Measurements from ENCODE around the gene EDN1. TPM values are rescaled to one million over a fixed set of nuclear protein-coding genes. Genes with fewer than 3 reads are reported as not detected.

The EDN1 gene
- total and polyA plus RNA-seq, 10 of the 15 experiments (the other 5 are each of a cell fraction or from before 2014, with no cell fraction given), result 2.0 to 6.6 (median 3.1) TPM

DNA sequence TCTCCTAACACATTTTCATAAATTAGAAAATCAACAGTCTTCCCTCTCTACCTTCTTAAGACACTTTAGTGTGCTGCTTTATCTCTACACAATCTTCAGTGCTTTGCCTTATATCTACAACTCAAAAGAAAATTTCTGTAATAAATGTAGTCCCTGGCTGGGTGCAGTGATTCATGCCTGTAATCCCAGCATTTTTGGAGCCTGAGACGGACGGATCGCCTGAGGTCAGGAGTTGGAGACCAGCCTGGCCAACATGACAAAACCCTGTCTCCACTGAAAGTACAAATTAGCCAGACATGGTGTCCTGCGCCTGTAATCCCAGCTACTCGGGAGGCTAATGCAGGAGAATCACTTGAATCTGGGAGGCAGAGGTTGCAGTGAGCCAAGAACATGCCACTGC, 9.7 kb upstream of the EDN1 start:
- H3K4me3 ChIP-seq, result no peak overlapping the region
- no peaks in the 10 kb centered on the region for H3K79me2 ChIP-seq (ENCODE audit: control insufficient read depth, insufficient read depth, low read length)
- no peak for ATAC-seq
- ChIA-PET CTCF (interaction anchor here (1.2 to 2.8 kb wide), 6 partner anchors 10 to 624 kb away, joined by 3 to 22 read pairs (median 4); partner anchors contain the start of gene EDN1), RAD21 (ENCODE audit: unreplicated experiment) (interaction anchor here (1.0 to 3.1 kb wide), 8 partner anchors 9 to 627 kb away, joined by 3 to 19 read pairs (median 4); partner anchors contain the start of gene EDN1), POLR2A (no interaction called here), SMC1A (ENCODE audit: uncharacterized antibody, unreplicated experiment) (interaction anchor here (0.5 to 1.9 kb wide), 11 partner anchors 9 to 645 kb away, joined by 3 to 9 read pairs (median 4); partner anchors contain the start of gene EDN1)
- H3K4me1 ChIP-seq (ENCODE audit: control insufficient read depth, insufficient read depth, low read length), result peaks cover 4% of the 10 kb centered on the region; the same call in 1 of the 2 replicates
- no peak overlapping the region for H3K27ac ChIP-seq (ENCODE audit: control insufficient read depth, insufficient read depth)
- intact Hi-C loops (cut with micrococcal nuclease; ENCODE audit: unreplicated experiment), result loop anchor here (10.0 kb wide), 2 partner anchors 206 to 456 kb away; no protein-coding TSS in a partner anchor
- no peak overlapping the region for H3K4me2 ChIP-seq (ENCODE audit: control insufficient read depth, insufficient read depth)
- no peak for TF ChIP-seq NFXL1 (IDR thresholded peaks at IDR 0.05; ENCODE audit: borderline replicate concordance)
- no peak for TF ChIP-seq STAT3 (IDR thresholded peaks at IDR 0.05; ENCODE audit: low read depth, low read length)
- TF ChIP-seq WRNIP1 (IDR thresholded peaks at IDR 0.05; ENCODE audit: borderline replicate concordance, low read depth, low read length), result no peak
- no peak for TF ChIP-seq KDM1A (IDR thresholded peaks at IDR 0.05; ENCODE audit: borderline replicate concordance)
- no peaks in the 10 kb centered on the region for H3K36me3 ChIP-seq (ENCODE audit: control insufficient read depth in 2 of 2, insufficient read depth in 2 of 2, low read length in 1 of 2)
- WGBS (ENCODE audit: insufficient coverage, insufficient replicate concordance, low lambda C conversion rate, missing lambda C conversion rate), result 79% methylated on average over 5 of the region's 5 CpGs
- H3K27me3 ChIP-seq (replicated peaks in 1 of 2; ENCODE audit: control insufficient read depth in 2 of 2, insufficient read depth in 2 of 2, low read length in 1 of 2), result no peaks in the 10 kb centered on the region
- FAIRE-seq, result no peak
- H2AFZ ChIP-seq (ENCODE audit: control insufficient read depth, low read depth, low read length), result no peak overlapping the region
- BruUV-seq (replicated peaks), result no TSS peak
- in situ Hi-C loops (cut with MboI), result no loop called here
- no peaks in the 10 kb centered on the region for H4K20me1 ChIP-seq (ENCODE audit: control insufficient read depth, insufficient read depth)
- no peaks in the 10 kb centered on the region for H3K9me3 ChIP-seq (replicated peaks; ENCODE audit: control insufficient read depth, insufficient read depth, low read length)
- no peak for DNase-seq (ENCODE audit: low read depth, low spot score)
- no peak overlapping the region for H3K9ac ChIP-seq (ENCODE audit: control insufficient read depth, insufficient read depth, low read length)

DNA sequence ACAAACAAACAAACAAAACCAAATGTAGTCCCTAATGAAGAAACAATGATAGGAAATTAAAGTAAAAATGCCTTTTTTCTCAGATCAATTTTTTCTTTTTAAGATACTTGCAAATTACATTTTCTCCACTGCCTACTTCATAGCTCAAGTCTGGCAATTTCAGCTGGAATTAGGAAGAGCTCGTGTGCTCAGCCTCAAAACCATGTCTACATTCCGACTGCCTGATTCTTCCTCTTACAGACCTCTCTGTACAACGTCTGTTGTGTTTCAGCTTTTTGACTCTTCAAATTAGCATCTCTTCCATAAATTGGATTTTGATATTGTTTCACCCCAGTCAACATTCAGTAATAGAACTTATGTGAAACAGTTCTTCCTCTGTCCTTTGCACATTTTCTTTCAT, 9.3 kb upstream of the EDN1 start:
- H3K4me1 ChIP-seq (ENCODE audit: control insufficient read depth, insufficient read depth, low read length), result peaks cover 4% of the 10 kb centered on the region; the same call in 1 of the 2 replicates
- SMC1A ChIA-PET (ENCODE audit: uncharacterized antibody, unreplicated experiment), result interaction anchor here (0.5 to 1.9 kb wide), 8 partner anchors 9 to 633 kb away, joined by 3 to 9 read pairs (median 3); partner anchors contain the start of gene EDN1
- CTCF ChIA-PET, result interaction anchor here (1.2 to 2.8 kb wide), 4 partner anchors 9 to 625 kb away, joined by 3 to 22 read pairs (median 6); partner anchors contain the start of gene EDN1
- BruUV-seq (replicated peaks), result no TSS peak
- WGBS (ENCODE audit: insufficient coverage, insufficient replicate concordance, low lambda C conversion rate, missing lambda C conversion rate), result 61% methylated on average over 3 of the region's 3 CpGs
- DNase-seq (ENCODE audit: low read depth, low spot score) (no peak), FAIRE-seq (no peak), ATAC-seq (no peak)
- H3K27ac ChIP-seq (ENCODE audit: control insufficient read depth, insufficient read depth), result no peak overlapping the region
- H3K9me3 ChIP-seq (replicated peaks; ENCODE audit: control insufficient read depth, insufficient read depth, low read length), result no peaks in the 10 kb centered on the region
- POLR2A ChIA-PET, result no interaction called here
- no peak overlapping the region for H2AFZ ChIP-seq (ENCODE audit: control insufficient read depth, low read depth, low read length)
- no peaks in the 10 kb centered on the region for H3K27me3 ChIP-seq (replicated peaks in 1 of 2; ENCODE audit: control insufficient read depth in 2 of 2, insufficient read depth in 2 of 2, low read length in 1 of 2)
- H3K79me2 ChIP-seq (ENCODE audit: control insufficient read depth, insufficient read depth, low read length), result no peaks in the 10 kb centered on the region
- in situ Hi-C loops (cut with MboI), result no loop called here
- RAD21 ChIA-PET (ENCODE audit: unreplicated experiment), result interaction anchor here (1.3 to 3.1 kb wide), 4 partner anchors 9 to 625 kb away, joined by 3 to 19 read pairs (median 10); partner anchors contain the start of gene EDN1
- no peak overlapping the region for H3K4me3 ChIP-seq
- H3K4me2 ChIP-seq (ENCODE audit: control insufficient read depth, insufficient read depth), result no peak overlapping the region
- intact Hi-C loops (cut with micrococcal nuclease; ENCODE audit: unreplicated experiment), result loop anchor here (10.0 kb wide), 2 partner anchors 206 to 456 kb away; no protein-coding TSS in a partner anchor
- H3K9ac ChIP-seq (ENCODE audit: control insufficient read depth, insufficient read depth, low read length), result no peak overlapping the region
- H4K20me1 ChIP-seq (ENCODE audit: control insufficient read depth, insufficient read depth), result no peaks in the 10 kb centered on the region
- H3K36me3 ChIP-seq (ENCODE audit: control insufficient read depth in 2 of 2, insufficient read depth in 2 of 2, low read length in 1 of 2), result no peaks in the 10 kb centered on the region
- no peak for TF ChIP-seq TCF3 (IDR thresholded peaks at IDR 0.05; ENCODE audit: borderline replicate concordance, insufficient read depth, low read depth, low read length)
- no peak for TF ChIP-seq TCF12 (IDR thresholded peaks at IDR 0.05; ENCODE audit: low read depth, low read length)
- no peak for TF ChIP-seq NFYA (IDR thresholded peaks at IDR 0.05; ENCODE audit: borderline replicate concordance, low read depth, low read length)
- no peak for TF ChIP-seq IKZF2 (IDR thresholded peaks at IDR 0.05)
- TF ChIP-seq ZNF274 (IDR thresholded peaks at IDR 0.05; ENCODE audit: insufficient read depth, insufficient read length), result no peak
- TF ChIP-seq BHLHE40 (IDR thresholded peaks at IDR 0.05; ENCODE audit: borderline replicate concordance in 1 of 2, low read depth in 2 of 2, low read length in 1 of 2), result no peak
- TF ChIP-seq, protein P1, sequence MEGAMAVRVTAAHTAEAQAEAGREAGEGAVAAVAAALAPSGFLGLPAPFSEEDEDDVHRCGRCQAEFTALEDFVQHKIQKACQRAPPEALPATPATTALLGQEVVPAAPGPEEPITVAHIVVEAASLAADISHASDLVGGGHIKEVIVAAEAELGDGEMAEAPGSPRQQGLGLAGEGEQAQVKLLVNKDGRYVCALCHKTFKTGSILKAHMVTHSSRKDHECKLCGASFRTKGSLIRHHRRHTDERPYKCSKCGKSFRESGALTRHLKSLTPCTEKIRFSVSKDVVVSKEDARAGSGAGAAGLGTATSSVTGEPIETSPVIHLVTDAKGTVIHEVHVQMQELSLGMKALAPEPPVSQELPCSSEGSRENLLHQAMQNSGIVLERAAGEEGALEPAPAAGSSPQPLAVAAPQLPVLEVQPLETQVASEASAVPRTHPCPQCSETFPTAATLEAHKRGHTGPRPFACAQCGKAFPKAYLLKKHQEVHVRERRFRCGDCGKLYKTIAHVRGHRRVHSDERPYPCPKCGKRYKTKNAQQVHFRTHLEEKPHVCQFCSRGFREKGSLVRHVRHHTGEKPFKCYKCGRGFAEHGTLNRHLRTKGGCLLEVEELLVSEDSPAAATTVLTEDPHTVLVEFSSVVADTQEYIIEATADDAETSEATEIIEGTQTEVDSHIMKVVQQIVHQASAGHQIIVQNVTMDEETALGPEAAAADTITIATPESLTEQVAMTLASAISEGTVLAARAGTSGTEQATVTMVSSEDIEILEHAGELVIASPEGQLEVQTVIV (IDR thresholded peaks at IDR 0.05; ENCODE audit: borderline replicate concordance, partially characterized antibody), result no peak
